Fibroblast of the aortic adventitia (primary cell): Measurements from ENCODE around the gene NTN5. TPM values are rescaled to one million over a fixed set of nuclear protein-coding genes. Genes with fewer than 3 reads are reported as not detected.
"Not testable (repeated sequence)": the region's sequence is repeated elsewhere in the genome, so short reads cannot be mapped to it uniquely, and the experiment has no call there.

Experiments used
- DNase-seq: peaks from one replicate; pipeline ENCODE4 v3.0.0-alpha.2; 2010; ENCODE audit warnings: low read depth
- H3K4me3 ChIP-seq: 2 replicates; pipeline ENCODE4 v1.5.1; 2011; ENCODE audit warnings: low read depth, mild to moderate bottlenecking, control low read depth, low read length, moderate library complexity
- total RNA-seq: library from RNA; depleted of rRNA; stranded (reverse); fragments of >200 nt; gene quantifications from 2 replicates; pipeline ENCODE4 v1.2.3, GENCODE V29; 2012; ENCODE audit warnings: low replicate concordance
- TF ChIP-seq, protein P1 (sequence below): IDR thresholded peaks from 2 replicates; pipeline ENCODE4 v1.5.1; 2011; ENCODE audit warnings: mild to moderate bottlenecking, low read length, control low read depth, inconsistent platforms; ENCODE audit not compliant: insufficient read depth

The NTN5 gene, protein sequence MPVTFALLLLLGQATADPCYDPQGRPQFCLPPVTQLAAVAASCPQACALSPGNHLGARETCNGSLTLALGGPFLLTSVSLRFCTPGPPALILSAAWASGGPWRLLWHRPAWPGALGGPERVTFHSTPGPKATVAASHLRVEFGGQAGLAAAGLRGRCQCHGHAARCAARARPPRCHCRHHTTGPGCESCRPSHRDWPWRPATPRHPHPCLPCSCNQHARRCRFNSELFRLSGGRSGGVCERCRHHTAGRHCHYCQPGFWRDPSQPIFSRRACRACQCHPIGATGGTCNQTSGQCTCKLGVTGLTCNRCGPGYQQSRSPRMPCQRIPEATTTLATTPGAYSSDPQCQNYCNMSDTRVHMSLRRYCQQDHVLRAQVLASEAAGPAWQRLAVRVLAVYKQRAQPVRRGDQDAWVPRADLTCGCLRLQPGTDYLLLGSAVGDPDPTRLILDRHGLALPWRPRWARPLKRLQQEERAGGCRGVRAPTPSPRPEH
- total RNA-seq: 0.09 TPM in 1 of 2 replicates, not detected in the other

DNA sequence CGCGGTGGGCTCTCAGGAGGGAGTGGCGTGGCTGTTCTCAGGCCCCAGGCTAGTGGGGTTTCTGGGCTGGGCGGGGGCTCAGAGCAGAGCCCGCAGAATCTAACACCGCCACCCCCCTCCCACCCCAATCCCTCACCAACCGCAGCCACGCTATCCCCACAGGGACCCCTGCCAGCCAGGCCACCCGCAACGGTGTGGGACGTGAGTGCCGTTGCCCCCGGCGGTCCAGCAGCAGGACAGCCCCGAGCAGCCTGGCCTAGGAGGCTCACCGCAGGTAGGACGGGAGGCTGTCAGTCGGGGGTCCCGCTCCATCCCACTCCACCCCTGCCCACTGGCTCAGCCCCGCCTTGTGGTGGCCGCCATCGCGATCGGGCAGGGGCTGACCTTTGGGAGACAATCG lies at the start of gene NTN5:
TSS of gene NTN5 (minus strand) at position 24 of the 400 bp plus-strand sequence. CDS start 2,031 bp downstream, outside the sequence.
- TF ChIP-seq, protein P1, sequence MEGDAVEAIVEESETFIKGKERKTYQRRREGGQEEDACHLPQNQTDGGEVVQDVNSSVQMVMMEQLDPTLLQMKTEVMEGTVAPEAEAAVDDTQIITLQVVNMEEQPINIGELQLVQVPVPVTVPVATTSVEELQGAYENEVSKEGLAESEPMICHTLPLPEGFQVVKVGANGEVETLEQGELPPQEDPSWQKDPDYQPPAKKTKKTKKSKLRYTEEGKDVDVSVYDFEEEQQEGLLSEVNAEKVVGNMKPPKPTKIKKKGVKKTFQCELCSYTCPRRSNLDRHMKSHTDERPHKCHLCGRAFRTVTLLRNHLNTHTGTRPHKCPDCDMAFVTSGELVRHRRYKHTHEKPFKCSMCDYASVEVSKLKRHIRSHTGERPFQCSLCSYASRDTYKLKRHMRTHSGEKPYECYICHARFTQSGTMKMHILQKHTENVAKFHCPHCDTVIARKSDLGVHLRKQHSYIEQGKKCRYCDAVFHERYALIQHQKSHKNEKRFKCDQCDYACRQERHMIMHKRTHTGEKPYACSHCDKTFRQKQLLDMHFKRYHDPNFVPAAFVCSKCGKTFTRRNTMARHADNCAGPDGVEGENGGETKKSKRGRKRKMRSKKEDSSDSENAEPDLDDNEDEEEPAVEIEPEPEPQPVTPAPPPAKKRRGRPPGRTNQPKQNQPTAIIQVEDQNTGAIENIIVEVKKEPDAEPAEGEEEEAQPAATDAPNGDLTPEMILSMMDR: no peak
- no peak for DNase-seq
- no peak within 1 kb of the TSS for H3K4me3 ChIP-seq

DNA sequence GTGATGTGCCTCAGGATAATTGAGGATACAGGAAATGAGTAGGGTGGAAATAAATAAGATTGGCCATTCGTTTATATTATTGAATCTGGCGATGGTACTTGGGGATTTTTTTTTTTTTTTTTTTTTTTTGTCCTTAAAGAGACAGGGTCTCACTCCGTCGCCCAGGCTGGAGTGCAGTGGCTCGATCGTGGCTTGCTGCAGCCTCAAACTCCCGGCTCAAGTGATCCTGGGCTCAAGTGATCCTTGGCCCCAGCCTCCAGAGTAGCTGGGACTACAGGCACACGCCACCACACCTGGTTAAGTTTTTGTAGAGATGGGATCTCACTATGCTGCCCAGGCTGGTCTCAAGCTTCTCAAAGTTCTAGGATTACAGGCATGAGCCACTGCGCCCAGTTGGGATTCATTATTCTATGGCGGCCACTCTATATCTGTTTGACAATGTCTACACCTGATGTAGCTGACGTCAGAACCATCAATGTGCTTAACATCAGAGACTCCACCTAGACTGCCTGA lies 49.4 kb upstream of the NTN5 start:
- H3K4me3 ChIP-seq: no peak overlapping the region
- DNase-seq: no peak
- TF ChIP-seq, protein P1: no peak

DNA sequence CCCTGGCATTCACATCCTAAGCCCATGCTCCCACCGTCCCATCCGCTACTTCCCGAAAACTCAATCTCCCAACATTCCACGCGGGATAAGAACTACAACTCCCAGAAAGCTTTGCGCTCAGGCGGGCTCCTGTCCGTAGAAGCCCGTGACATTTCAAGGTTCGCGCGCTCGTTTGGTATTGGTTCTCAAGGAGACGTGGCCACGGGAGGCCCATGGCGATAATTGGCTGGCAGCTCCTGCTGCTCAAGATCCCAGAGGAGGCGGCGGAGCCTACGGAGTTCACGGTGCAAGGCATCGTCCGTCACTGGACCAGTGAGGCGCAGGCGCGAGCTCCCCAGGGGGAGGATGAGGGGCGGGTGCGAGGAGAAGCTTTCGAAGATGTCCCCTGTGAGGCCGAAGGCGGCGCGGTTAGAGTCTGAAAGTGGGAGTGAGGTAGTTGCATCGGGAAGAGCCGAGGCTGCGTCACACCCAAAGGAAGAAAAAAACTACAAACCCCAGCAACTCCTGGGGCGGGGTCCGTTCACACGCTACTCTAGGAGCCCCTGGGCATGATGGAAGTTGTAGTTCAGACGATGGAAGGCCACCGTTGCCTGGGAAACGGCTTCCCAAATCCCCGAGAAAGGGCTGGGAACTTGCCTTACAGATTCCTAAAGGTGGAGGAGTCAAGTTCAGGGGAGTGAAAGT lies 47.9 kb upstream of the NTN5 start:
- peak overlapping the region; percentile 75 for H3K4me3 ChIP-seq
- TF ChIP-seq, protein P1: no peak
- DNase-seq: peak; percentile 99

DNA sequence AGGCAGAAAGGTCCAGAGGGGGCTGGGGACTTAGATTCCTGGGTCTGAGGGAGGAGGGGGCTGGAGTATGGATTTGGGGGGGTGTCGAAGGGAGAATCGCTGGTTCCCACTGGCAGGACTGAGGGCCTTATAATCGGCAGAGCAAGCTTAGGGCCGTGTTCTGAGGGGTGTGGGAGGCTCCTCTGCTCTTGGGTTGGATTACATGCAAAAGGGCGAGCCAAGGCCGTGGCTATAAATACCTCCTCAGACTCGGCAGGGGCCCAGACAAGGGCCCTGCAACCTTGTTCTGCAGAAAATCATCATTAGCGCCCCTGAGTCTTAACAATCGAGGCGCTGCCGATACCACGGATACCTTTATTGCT lies 47.4 kb upstream of the NTN5 start:
- DNase-seq: no peak
- TF ChIP-seq, protein P1: no peak
- peak overlapping the region; percentile 48 for H3K4me3 ChIP-seq

DNA sequence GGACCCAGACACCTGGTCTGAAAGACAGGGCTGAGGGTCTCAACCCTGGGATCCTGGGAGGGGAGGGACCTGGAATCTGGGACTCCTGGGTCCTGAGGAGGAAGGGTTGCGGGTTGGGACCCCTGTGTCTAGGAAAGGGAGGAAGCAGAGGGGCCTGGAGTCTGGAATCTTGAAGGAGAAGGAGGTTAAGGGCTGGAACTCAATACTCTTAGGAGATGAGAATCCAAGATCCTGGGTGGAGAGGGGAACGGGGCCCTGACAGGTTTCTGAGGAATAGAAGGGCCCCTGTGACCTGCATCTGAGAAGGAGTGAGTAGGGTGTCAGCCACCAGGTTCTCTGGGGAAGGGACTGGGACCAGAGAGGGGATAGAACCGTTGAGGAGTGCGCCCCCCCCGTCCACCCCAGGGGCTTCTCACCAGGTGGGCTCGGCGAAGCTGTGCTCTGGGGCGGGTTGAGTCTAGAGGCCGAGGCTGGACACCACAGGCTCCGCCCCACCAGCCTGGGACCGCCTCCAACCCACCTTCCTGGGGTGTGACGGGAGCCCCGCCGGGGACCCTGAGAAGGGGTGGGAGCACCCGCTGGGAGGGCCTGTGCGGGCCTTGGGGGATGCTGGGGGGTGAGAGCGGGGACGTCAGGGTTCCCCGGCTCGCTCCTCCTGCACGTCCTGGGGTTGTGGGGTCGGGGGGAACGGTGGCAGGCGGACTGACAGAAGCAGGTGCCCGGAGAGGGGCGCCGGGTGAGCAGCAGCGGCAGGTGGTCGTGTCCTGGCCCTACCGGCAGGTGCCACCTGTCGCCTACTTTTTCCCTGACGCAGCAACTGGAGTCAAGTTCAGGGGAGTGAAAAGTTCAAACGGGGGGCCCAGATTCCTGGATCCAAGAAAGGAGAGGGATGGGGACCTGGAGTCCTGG lies 46.7 kb upstream of the NTN5 start, which contains the start of gene MAMSTR:
TSS of gene MAMSTR (minus strand) at position 463 of the 909 bp plus-strand sequence. CDS start 694 bp downstream, outside the sequence.
- peak within 1 kb of the TSS; percentile 48 for H3K4me3 ChIP-seq
- TF ChIP-seq, protein P1: no peak
- DNase-seq: no peak

DNA sequence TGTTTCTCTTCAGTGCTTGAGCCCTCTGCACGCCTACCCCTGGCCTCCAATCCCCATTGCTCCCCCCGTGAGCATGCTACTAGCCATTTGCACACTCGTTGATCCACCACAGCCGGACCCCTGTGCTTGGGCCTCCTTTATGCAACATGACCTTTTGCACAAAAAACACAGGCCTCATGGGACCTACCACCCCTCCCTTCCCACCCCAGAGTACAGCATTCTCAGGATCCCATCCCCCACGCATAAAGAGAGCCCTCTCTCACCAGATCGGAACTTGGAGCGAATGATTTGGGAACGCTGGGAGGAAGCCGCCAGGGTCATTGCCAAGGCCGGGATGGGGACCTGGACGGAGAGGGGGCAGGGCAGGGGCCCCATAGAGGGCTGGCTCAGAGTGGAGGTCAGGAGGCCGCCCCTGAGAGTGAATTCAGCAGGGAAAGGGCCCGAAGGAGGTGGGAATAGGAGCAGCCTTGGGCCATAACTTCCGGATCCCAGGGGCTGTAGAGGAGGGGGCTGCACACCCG lies 46.0 kb upstream of the NTN5 start:
- TF ChIP-seq, protein P1: no peak
- DNase-seq: no peak
- H3K4me3 ChIP-seq: no peak overlapping the region

DNA sequence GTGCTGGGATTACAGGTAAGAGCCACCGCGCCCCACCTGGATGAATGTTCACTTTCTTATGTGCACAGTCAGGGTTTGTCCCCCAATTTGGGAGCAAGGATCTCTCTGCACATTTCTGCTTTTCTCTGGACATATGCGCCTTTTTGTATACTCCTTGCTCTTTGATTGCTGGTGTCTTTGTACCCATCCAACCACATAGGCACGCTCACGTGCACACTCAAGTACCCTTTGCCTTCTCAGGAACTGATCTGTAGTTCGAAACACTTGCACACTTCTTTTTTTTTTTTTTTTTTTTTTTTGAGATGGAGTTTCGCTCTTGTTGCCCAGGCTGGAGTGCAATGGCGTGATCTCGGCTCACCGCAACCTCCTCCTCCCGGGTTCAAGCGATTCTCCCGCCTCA lies 45.3 kb upstream of the NTN5 start:
- H3K4me3 ChIP-seq, DNase-seq: not testable (repeated sequence)
